Activated T-helper 2 cell treated with anti-CD3 and anti-CD28 coated beads, Interferon-gamma antibody, Interleukin-2, Interleukin-4, amounts not matched to agents 10 μg/mL and 5 μg/mL and 100 μg/mL, durations not matched to agents 14 hours and 24 hours and 36 hours (primary cell): ENCODE measurements around the gene PLA2R1. TPM values are rescaled to one million over a fixed set of nuclear protein-coding genes. Genes with fewer than 3 reads are reported as not detected.

Experiments
- DNase-seq: peaks from one replicate; pipeline ENCODE4 v3.0.0; 2021; ENCODE audit warnings: low spot score
- H3K27ac Mint-ChIP-seq: one replicate; pipeline ENCODE4 v1.8.0; 2021; ENCODE audit warnings: mixed read lengths
- H3K27me3 Mint-ChIP-seq: one replicate; pipeline ENCODE4 v1.8.0; 2021; ENCODE audit warnings: low read depth, mixed read lengths
- H3K36me3 Mint-ChIP-seq: one replicate; pipeline ENCODE4 v1.8.0; 2021; ENCODE audit warnings: low read depth, mixed read lengths
- H3K4me1 Mint-ChIP-seq: one replicate; pipeline ENCODE4 v1.8.0; 2021; ENCODE audit warnings: low read depth, mixed read lengths
- H3K4me3 Mint-ChIP-seq: one replicate; pipeline ENCODE4 v1.8.0; 2021; ENCODE audit warnings: low read depth, mild to moderate bottlenecking, moderate library complexity, mixed read lengths
- H3K9me3 Mint-ChIP-seq: one replicate; pipeline ENCODE4 v1.8.0; 2021; ENCODE audit warnings: mixed read lengths
- intact Hi-C: fragments of 100-400 bp; cut with micrococcal nuclease; formaldehyde crosslinking; loops from one replicate; pipeline ENCODE4 v1.15.1; 2023
- total RNA-seq: library from RNA; stranded (reverse); gene quantifications from 2 replicates; pipeline ENCODE4 v1.2.3, GENCODE V29; 2022

PLA2R1 gene
- total RNA-seq, result not detected in 2 replicates

DNA sequence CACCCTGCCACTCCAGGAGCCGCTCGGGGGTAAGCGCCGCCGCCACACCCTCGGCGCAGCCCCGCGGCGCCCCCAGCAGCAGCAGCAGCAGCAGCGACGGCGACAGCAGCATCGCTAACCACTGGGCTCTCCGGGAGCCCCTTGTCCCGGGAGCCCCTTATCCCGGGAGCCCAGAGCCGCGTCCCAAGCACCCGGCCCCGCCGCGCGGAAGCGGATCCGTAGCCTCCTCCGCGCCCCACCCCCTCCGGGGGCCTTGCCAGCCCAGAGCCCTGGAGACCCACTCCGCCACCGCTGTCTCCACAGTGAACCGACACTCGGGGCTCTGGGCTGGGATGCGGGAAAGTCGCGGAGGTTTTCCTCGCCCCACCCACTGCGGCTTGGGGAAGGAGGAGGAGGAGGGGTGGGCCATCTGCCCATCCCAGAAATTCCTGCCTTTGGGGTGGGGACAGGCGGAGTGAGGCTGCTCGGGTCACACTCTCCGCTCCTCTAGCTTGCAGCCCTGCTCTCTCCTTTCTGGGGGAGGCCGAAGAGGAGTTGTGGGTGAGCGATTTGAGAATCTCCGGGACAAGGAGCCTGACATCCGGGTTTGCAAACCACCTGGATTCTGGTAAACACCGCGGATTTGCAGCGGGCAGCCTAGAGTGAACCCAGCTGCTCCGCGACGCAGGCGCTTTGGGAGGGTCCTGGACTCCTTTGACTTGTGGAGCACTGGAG lies at the start of gene PLA2R1:
Gene PLA2R1 (minus strand): TSS at position 324 of the 714 bp plus-strand sequence. CDS start 212 bp downstream, at position 112.
- no peak within 1 kb of the TSS for H3K4me3 Mint-ChIP-seq

DNA sequence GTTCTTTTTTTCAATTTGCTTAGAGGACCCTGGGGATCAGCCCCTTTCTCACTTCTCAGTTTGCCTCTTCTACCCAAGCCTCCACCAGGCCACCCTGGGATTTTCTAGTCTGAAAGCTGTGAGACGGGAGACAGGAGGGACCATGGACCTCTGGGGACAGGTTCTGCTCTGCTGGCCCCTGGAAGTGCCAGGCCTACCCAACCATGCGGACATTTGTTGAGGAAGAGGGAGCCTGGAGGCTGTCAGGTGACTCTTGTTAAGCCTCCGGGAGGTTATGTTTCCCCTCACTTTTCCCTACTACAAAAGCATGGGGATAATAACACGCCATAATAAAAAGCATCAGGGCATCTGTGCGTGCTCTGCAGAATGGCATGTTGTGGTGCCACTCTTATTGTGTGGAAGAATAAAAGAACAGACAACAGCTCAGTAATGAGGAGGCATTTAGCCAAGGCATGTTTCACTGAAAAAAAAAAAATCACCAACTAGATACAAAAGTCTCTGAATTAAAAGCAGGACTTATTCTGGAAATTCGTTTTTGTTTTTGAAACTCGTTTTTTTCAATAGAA lies 48.3 kb upstream of the PLA2R1 start:
- no peak for DNase-seq
- Mint-ChIP-seq H3K27ac (no peak overlapping the region), H3K9me3 (no peaks in the 10 kb centered on the region), H3K27me3 (peaks cover 3% of the 10 kb centered on the region), H3K4me1 (no peaks in the 10 kb centered on the region), H3K4me3 (no peak overlapping the region), H3K36me3 (no peaks in the 10 kb centered on the region)
- intact Hi-C loops, result loop anchor here (1.0 kb wide), 2 partner anchors 100 to 884 kb away; no protein-coding TSS in a partner anchor

More for the DNA sequence above, at the start of gene PLA2R1:
- peaks cover 2% of the 10 kb centered on the region for H3K4me1 Mint-ChIP-seq
- peaks cover 50% of the 10 kb centered on the region for H3K27me3 Mint-ChIP-seq
- no peak for DNase-seq
- H3K36me3 Mint-ChIP-seq, result no peaks in the 10 kb centered on the region
- H3K27ac Mint-ChIP-seq, result no peak within 1 kb of the TSS
- H3K9me3 Mint-ChIP-seq, result no peaks in the 10 kb centered on the region
- intact Hi-C loops, result no loop called here

DNA sequence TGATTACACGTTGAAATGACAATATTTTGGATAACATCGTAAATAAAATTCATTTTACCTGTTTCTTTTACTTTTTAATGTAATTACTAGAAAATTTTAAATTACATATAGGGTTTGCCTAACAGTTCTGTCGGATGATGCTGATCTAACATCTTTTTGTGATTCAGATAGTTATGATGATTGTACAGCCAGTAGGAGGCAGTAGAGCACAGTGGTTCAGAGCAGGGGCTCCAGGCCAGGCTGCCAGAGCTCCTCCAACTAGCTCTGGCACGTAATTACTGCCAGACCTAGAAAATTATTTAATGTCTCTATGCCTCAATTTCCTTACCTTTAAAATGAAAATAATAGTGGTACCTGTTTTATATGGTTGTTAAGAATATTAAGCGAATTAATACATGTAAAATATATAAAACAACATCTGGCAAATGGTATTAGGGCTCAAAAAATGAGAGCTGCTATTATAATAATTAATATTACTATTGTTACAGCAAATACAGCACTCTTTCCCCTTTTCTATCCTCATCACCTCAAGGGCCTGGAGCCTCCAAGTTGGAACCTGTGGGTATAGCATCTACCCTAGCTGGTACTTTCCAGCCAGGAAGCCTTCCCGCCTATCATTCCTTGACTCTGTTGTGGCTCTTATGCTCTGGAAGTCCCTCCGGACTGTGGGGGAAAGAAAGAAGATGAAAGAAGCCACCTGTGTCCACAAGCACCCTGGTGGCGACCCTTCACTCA lies 47.7 kb upstream of the PLA2R1 start:
- no peak overlapping the region for H3K4me3 Mint-ChIP-seq
- peaks cover 3% of the 10 kb centered on the region for H3K27me3 Mint-ChIP-seq
- no peaks in the 10 kb centered on the region for H3K4me1 Mint-ChIP-seq
- H3K27ac Mint-ChIP-seq, result no peak overlapping the region
- DNase-seq, result peak; percentile 14
- H3K9me3 Mint-ChIP-seq, result no peaks in the 10 kb centered on the region
- H3K36me3 Mint-ChIP-seq, result no peaks in the 10 kb centered on the region
- intact Hi-C loops, result loop anchor here (1.0 kb wide), 2 partner anchors 100 to 884 kb away; no protein-coding TSS in a partner anchor

DNA sequence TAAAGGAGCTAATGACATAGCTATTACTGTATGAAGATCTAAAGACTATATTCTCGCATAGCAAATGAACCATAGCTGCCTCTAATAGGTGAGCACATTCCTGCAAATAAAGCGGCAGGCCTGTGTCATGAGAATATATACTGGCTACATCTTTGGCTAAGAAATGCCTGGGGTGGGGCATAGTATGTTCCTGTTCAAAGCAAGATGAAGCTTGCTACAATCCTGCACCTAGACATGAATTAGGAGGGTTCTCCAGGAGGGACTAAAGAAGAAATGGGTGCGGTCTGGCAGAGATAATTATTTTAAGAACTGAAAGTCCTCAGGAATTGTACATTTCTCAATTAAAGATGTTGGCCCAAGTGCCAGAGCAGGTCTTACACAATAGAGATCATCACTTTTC lies 46.8 kb upstream of the PLA2R1 start:
- intact Hi-C loops, result no loop called here
- Mint-ChIP-seq H3K27me3 (peaks cover 5% of the 10 kb centered on the region), H3K4me1 (no peaks in the 10 kb centered on the region), H3K9me3 (no peaks in the 10 kb centered on the region), H3K36me3 (no peaks in the 10 kb centered on the region), H3K27ac (no peak overlapping the region), H3K4me3 (no peak overlapping the region)
- no peak for DNase-seq

DNA sequence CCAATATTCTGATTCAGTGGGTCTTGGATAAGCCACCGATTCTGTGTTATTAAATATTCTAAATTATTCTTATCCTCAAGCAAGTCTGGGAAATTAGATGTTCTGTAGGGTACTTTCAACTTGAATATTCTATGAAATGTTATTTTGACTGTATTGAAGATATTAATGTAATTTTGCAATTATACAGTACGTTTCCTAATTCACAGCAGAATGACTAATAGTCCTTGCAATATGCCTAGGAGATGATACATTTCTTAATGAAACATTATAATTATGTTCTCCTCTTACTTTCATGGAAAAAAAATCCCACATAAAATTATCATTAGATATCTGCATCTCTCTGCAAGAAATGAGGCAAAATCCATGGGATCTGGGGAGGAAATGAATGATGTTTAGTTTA lies 46.2 kb upstream of the PLA2R1 start:
- Mint-ChIP-seq H3K9me3 (no peaks in the 10 kb centered on the region), H3K27ac (no peak overlapping the region), H3K4me3 (no peak overlapping the region), H3K27me3 (peaks cover 11% of the 10 kb centered on the region), H3K36me3 (no peaks in the 10 kb centered on the region), H3K4me1 (no peaks in the 10 kb centered on the region)
- intact Hi-C loops, result no loop called here
- DNase-seq, result no peak

DNA sequence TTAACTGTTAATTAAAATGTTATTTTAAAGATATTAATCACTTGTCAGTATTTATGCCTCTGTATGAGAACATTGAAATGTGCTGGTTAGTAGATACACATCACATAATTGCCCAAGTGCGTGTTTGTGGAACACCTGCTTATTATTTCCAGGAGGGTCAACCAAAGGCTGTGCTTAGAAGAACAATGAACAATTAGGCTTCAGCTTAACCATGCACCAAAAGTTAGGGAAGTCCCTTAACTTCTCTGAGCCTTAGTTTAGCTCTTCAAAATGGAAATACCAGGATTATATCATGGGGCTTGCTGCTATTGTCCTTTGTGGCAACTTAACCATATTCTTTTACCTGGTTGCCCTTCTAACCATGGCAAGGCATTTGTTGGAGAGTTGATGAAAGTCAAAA lies 43.0 kb upstream of the PLA2R1 start:
- H3K9me3 Mint-ChIP-seq, result no peaks in the 10 kb centered on the region
- DNase-seq, result no peak
- no peaks in the 10 kb centered on the region for H3K4me1 Mint-ChIP-seq
- H3K36me3 Mint-ChIP-seq, result no peaks in the 10 kb centered on the region
- intact Hi-C loops, result no loop called here
- no peak overlapping the region for H3K4me3 Mint-ChIP-seq
- no peak overlapping the region for H3K27ac Mint-ChIP-seq
- H3K27me3 Mint-ChIP-seq, result peaks cover 18% of the 10 kb centered on the region

DNA sequence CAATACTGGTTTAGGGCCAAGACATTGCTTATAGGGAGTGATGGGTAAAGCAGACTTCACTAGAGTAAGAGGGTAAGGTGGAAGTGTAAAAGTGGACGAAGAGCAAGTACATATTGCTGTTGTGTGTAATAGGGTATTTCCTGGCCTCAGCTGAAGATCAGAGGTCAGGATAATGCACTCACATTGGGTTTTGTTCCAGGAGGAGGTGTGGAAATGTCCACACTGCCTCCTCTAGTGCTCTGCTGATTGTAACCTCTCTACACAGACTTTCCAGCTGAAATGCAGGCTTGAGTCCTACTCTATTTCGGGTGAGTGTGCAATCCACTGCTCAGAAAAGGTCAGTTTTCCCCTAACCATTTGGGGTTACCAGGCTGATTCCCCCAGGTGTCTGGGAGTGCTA lies 41.7 kb upstream of the PLA2R1 start:
- H3K4me1 Mint-ChIP-seq, result no peaks in the 10 kb centered on the region
- H3K27ac Mint-ChIP-seq, result no peak overlapping the region

DNA sequence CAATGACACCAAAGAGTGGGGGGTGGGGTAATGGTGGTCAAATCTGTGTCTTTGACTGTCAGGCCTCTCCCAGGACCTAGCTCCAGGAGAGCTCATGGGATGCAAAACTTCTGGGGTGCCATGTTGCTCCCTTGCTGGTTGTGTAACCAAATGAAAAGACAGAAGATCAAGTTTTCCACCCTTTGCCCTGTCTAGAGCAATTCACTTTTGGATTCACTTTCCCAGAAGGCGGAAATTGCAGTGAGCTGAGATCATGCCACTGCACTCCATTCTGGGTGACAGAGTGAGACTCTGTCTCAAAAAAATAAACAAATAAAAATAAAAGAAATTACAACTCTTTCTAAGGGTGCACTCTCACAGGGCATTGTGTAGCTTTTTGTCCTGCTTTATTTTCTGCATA lies 34.9 kb upstream of the PLA2R1 start:
- no peaks in the 10 kb centered on the region for H3K36me3 Mint-ChIP-seq
- peaks cover 10% of the 10 kb centered on the region for H3K9me3 Mint-ChIP-seq
- no peak for DNase-seq
- no peak overlapping the region for H3K4me3 Mint-ChIP-seq
- H3K27me3 Mint-ChIP-seq, result peaks cover 8% of the 10 kb centered on the region
- intact Hi-C loops, result no loop called here
- peaks cover 2% of the 10 kb centered on the region for H3K4me1 Mint-ChIP-seq
- H3K27ac Mint-ChIP-seq, result no peak overlapping the region

More for the DNA sequence above, 41.7 kb upstream of the PLA2R1 start:
- no peaks in the 10 kb centered on the region for H3K9me3 Mint-ChIP-seq
- H3K36me3 Mint-ChIP-seq, result no peaks in the 10 kb centered on the region
- peaks cover 18% of the 10 kb centered on the region for H3K27me3 Mint-ChIP-seq
- intact Hi-C loops, result no loop called here
- DNase-seq, result no peak
- H3K4me3 Mint-ChIP-seq, result no peak overlapping the region

DNA sequence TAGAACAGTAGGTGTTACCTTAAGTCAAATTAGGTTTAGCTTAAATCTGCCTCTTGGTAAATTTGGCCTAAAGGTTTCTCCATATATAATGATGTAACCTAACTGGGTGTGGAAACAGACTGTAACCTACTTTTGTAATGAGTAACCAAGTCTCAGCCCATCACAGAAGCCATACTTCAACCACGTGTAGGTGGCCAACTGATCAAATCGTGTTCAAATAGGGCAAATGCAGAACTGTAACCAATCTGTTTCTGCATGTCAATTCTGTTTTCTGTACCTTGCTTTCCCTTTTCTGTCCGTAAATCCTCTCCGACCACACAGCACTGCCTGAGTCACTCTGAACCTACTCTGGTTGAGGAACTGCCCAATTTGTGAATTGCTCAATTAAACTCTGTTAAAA lies 34.0 kb upstream of the PLA2R1 start:
- Mint-ChIP-seq H3K36me3 (no peaks in the 10 kb centered on the region), H3K27me3 (peaks cover 5% of the 10 kb centered on the region), H3K4me3 (no peak overlapping the region), H3K27ac (no peak overlapping the region), H3K9me3 (peaks cover 12% of the 10 kb centered on the region), H3K4me1 (peaks cover 2% of the 10 kb centered on the region)
- intact Hi-C loops, result no loop called here
- DNase-seq, result no peak

DNA sequence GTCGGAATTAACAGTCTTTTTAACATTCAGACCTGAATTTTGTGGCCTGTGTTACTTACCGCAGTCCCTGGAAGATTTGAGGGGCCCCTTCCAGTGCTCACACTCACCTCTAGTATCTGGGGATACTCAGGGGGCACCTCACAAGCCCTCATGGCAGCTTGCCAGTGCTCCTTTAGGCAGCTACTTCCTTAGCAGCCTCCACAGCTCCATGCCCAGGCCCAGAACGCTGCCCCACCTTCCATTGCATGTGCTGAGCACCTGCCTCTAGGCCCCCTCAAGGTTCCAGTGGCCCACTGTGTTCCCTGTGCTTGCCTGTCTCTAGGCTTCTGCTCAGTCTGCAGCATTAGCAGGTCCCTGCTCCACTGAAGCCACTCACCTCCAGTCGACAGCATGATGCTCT lies 30.0 kb upstream of the PLA2R1 start:
- peaks cover 2% of the 10 kb centered on the region for H3K4me1 Mint-ChIP-seq
- H3K9me3 Mint-ChIP-seq, result peaks cover 44% of the 10 kb centered on the region
- DNase-seq, result no peak
- peaks cover 4% of the 10 kb centered on the region for H3K36me3 Mint-ChIP-seq
- no peak overlapping the region for H3K27ac Mint-ChIP-seq
- peaks cover 3% of the 10 kb centered on the region for H3K27me3 Mint-ChIP-seq
- intact Hi-C loops, result no loop called here
- H3K4me3 Mint-ChIP-seq, result no peak overlapping the region

DNA sequence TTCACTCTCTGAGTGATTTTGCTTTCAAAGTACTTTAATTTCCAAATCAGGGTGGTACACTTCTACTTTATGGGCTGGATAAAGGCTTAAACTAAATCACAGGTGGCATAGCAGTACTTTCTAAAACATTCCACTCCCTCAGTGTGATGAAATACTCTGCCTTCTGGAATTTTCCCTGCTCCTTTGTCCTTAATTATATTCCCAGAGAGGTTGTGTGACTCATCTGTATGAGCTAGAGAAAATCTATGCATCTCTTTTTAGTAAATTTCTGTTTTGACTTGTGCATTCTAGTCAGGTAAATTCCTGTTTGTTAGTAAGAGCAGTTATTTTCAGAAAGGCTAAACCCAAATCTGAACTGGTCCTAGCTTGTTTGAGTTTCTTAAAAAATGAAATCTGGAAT lies 29.0 kb upstream of the PLA2R1 start:
- intact Hi-C loops, result no loop called here
- Mint-ChIP-seq H3K36me3 (peaks cover 8% of the 10 kb centered on the region), H3K4me3 (no peak overlapping the region), H3K4me1 (no peaks in the 10 kb centered on the region), H3K27ac (no peak overlapping the region), H3K9me3 (peaks cover 54% of the 10 kb centered on the region), H3K27me3 (peaks cover 3% of the 10 kb centered on the region)
- DNase-seq, result no peak

DNA sequence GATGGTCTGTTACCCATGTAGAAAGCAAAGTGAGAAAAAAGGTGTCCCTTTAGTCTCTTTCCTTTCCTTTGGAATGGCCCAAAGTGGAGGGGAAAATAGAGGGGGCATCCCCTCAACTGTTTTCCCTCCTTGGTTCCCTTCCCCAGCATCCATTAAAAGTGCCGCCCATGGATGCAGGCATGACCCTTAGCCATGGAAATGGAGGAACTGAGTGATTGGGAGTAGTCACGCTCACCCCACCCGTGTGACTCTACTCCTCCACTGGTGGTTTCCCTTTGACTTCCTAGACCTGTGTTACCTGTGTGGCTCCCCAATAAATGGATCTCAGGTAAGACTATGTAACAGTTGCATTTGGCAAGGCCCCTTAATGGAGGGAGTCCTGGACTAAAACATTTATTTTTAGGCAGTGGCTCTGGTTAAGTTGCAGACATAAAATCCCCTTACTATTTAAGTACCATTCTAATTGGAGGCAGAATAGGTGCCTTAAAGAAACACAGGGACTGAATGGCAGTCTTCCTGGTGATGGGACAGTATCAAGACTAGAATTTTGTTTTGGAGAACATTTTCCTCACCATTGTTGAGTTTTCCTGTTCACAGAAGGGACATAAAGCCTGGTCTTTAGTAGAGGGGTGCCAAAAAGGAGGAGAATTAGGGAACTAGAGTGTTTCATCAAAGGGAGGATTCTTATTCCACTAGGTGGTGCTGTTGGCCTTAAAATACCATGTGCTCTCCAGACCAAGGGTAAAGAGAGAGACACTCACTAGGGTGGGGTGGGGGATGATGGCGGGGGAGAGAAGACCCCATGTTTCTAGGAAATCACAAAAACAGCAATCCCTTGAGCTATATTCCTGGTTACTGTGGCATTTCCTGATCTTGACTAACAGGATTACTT lies 25.7 kb upstream of the PLA2R1 start:
- Mint-ChIP-seq H3K4me3 (no peak overlapping the region), H3K9me3 (peaks cover 51% of the 10 kb centered on the region), H3K27ac (no peak overlapping the region), H3K36me3 (peaks cover 8% of the 10 kb centered on the region), H3K4me1 (no peaks in the 10 kb centered on the region), H3K27me3 (no peaks in the 10 kb centered on the region)
- intact Hi-C loops, result no loop called here
- no peak for DNase-seq
